Parathyroid adenoma (tissue), 2 donors: ENCODE measurements around the gene TMEM222.
"Not testable (repeated sequence)": the region's sequence is repeated elsewhere in the genome, so short reads cannot be mapped to it uniquely, and the experiment has no call there.

ENCODE experiments used
- H2AFZ ChIP-seq: fragments of 300-600 bp; sonication (generic); one replicate; pipeline ENCODE4 v1.7.0; 2017; ENCODE audit warnings: antibody characterized with exemption, mild to moderate bottlenecking
- H3K27ac ChIP-seq: fragments of 300-600 bp; sonication (generic); one replicate; pipeline ENCODE4 v1.7.0; 2017
- H3K27me3 ChIP-seq: fragments of 300-600 bp; sonication (generic); one replicate; pipeline ENCODE4 v1.7.0; 2017; ENCODE audit warnings: low read length; ENCODE audit not compliant: control insufficient read depth, insufficient read depth
- H3K36me3 ChIP-seq: fragments of 300-600 bp; sonication (generic); one replicate; pipeline ENCODE4 v1.7.0; 2017; ENCODE audit warnings: low read length; ENCODE audit not compliant: control insufficient read depth, insufficient read depth
- H3K4me1 ChIP-seq: fragments of 300-600 bp; sonication (generic); one replicate; pipeline ENCODE4 v1.7.0; 2017; ENCODE audit warnings: control low read depth
- H3K4me2 ChIP-seq: fragments of 300-600 bp; sonication (generic); one replicate; pipeline ENCODE4 v1.7.0; 2017; ENCODE audit warnings: low read length
- H3K4me3 ChIP-seq: fragments of 300-600 bp; sonication (generic); one replicate; pipeline ENCODE4 v1.7.0; 2017; ENCODE audit warnings: low read depth, low read length
- H3K79me2 ChIP-seq: fragments of 300-600 bp; sonication (generic); one replicate; pipeline ENCODE4 v1.7.0; 2017; ENCODE audit warnings: control low read depth
- H3K9ac ChIP-seq: fragments of 300-600 bp; sonication (generic); one replicate; pipeline ENCODE4 v1.7.0; 2017; ENCODE audit warnings: mild to moderate bottlenecking
- H3K9me3 ChIP-seq: fragments of 300-600 bp; sonication (generic); one replicate; pipeline ENCODE4 v1.7.0; 2017; ENCODE audit warnings: low read length; ENCODE audit not compliant: control insufficient read depth
- CTCF ChIP-seq: fragments of 300-600 bp; sonication (generic); IDR thresholded peaks from one replicate; pipeline ENCODE4 v1.7.0; 2017; ENCODE audit warnings: antibody characterized with exemption, mild to moderate bottlenecking
- donor health status: primary hyperparathyroidism.

TMEM222 gene

GRCh38 chr1:27383661-27384060, 61.7 kb downstream of the TMEM222 start:
- no peak for TF ChIP-seq CTCF
- H3K4me2 ChIP-seq: no peak overlapping the region
- no peak overlapping the region for H2AFZ ChIP-seq
- no peaks in the 10 kb centered on the region for H3K79me2 ChIP-seq
- no peaks in the 10 kb centered on the region for H3K9me3 ChIP-seq
- H3K36me3 ChIP-seq: no peaks in the 10 kb centered on the region
- H3K9ac ChIP-seq: no peak overlapping the region
- H3K4me1 ChIP-seq: no peaks in the 10 kb centered on the region
- H3K27me3 ChIP-seq: no peaks in the 10 kb centered on the region
- no peak overlapping the region for H3K4me3 ChIP-seq
- H3K27ac ChIP-seq: no peak overlapping the region

- H3K4me3 ChIP-seq, H3K79me2 ChIP-seq, H3K4me2 ChIP-seq, H2AFZ ChIP-seq, H3K27ac ChIP-seq, H3K9me3 ChIP-seq, H3K27me3 ChIP-seq, H3K36me3 ChIP-seq, H3K9ac ChIP-seq, H3K4me1 ChIP-seq: not testable (repeated sequence)
Measured at GRCh38 chr1:27384797-27385196, 62.8 kb downstream of the TMEM222 start.
